MM.1S (cell line): ENCODE data around the gene SH3PXD2A.
A peak's percentile ranks its signal among the peaks of the same experiment; 100 is the strongest.

Experiments used
- DNase-seq: peaks from one replicate; pipeline ENCODE4 v3.0.0-alpha.2; 2015
- H2AFZ ChIP-seq: fragments of 300-600 bp; sonication (generic); 2 replicates; pipeline ENCODE4 v1.6.0; 2016; ENCODE audit warnings: antibody characterized with exemption, low read length
- H3F3A ChIP-seq: fragments of 300-600 bp; sonication (generic); 2 replicates; pipeline ENCODE4 v1.6.1; 2016; ENCODE audit warnings: mild to moderate bottlenecking, antibody characterized with exemption, low read length, moderate library complexity, mixed read lengths; ENCODE audit not compliant: insufficient read depth
- H3K27ac ChIP-seq: fragments of 300-600 bp; sonication (generic); 2 replicates; pipeline ENCODE4 v1.5.1; 2016; ENCODE audit warnings: mild to moderate bottlenecking, low read length
- H3K27me3 ChIP-seq: fragments of 300-600 bp; sonication (generic); replicated peaks from 2 replicates; pipeline ENCODE4 v1.6.0; 2016; ENCODE audit warnings: low read length; ENCODE audit not compliant: insufficient read depth
- H3K36me3 ChIP-seq: fragments of 300-600 bp; sonication (generic); replicated peaks from 2 replicates; pipeline ENCODE4 v1.6.1; 2016; ENCODE audit warnings: mild to moderate bottlenecking, low read length, mixed read lengths; ENCODE audit not compliant: insufficient read depth
- H3K4me1 ChIP-seq: fragments of 300-600 bp; sonication (generic); 2 replicates; pipeline ENCODE4 v1.6.1; 2016; ENCODE audit warnings: low read length, mixed read lengths
- H3K4me2 ChIP-seq: fragments of 300-600 bp; sonication (generic); 2 replicates; pipeline ENCODE4 v1.6.0; 2016; ENCODE audit warnings: low read depth, low read length
- H3K4me3 ChIP-seq: fragments of 300-600 bp; sonication (generic); 2 replicates; pipeline ENCODE4 v1.5.1; 2016; ENCODE audit warnings: low read length, mixed read lengths
- H3K79me2 ChIP-seq: fragments of 300-600 bp; sonication (generic); 2 replicates; pipeline ENCODE4 v1.6.1; 2016; ENCODE audit warnings: mixed run types, low read length, mixed read lengths
- H3K9ac ChIP-seq: fragments of 300-600 bp; sonication (generic); 2 replicates; pipeline ENCODE4 v1.6.1; 2016; ENCODE audit warnings: low read length, mixed read lengths
- H3K9me2 ChIP-seq: fragments of 300-600 bp; sonication (generic); replicated peaks from 2 replicates; pipeline ENCODE4 v1.6.1; 2016; ENCODE audit warnings: mild to moderate bottlenecking, low read length, mixed read lengths; ENCODE audit not compliant: insufficient read depth
- H3K9me3 ChIP-seq: fragments of 300-600 bp; sonication (generic); replicated peaks from 2 replicates; pipeline ENCODE4 v1.6.1; 2016; ENCODE audit warnings: mild to moderate bottlenecking, low read length, mixed read lengths; ENCODE audit not compliant: insufficient read depth
- H4K20me1 ChIP-seq: fragments of 300-600 bp; sonication (generic); 2 replicates; pipeline ENCODE4 v1.6.1; 2016; ENCODE audit warnings: mild to moderate bottlenecking, low read length, moderate library complexity, mixed read lengths; ENCODE audit not compliant: insufficient read depth
- CTCF ChIP-seq: fragments of 300-600 bp; sonication (generic); IDR thresholded peaks from 2 replicates; pipeline ENCODE4 v1.5.1; 2016; ENCODE audit warnings: antibody characterized with exemption, low read length, mixed read lengths
- EZH2 ChIP-seq: fragments of 300-600 bp; sonication (generic); optimal IDR thresholded peaks from 2 replicates; pipeline ENCODE3; 2017; ENCODE audit warnings: low read depth, mild to moderate bottlenecking, antibody characterized with exemption, low read length, mixed read lengths
- EZH2phosphoT487 ChIP-seq: fragments of 300-600 bp; sonication (generic); IDR thresholded peaks from 2 replicates; pipeline ENCODE4 v1.6.1; 2018; ENCODE audit warnings: antibody characterized with exemption, low read length

SH3PXD2A gene

GRCh38 chr10:103759100-103759781 is 96.1 kb downstream of the SH3PXD2A start:
- no peak overlapping the region for H3K27ac ChIP-seq
- peaks cover 35% of the 10 kb centered on the region for H3K4me1 ChIP-seq
- no peaks in the 10 kb centered on the region for H3F3A ChIP-seq
- no peak overlapping the region for H3K9ac ChIP-seq
- H4K20me1 ChIP-seq, result no peaks in the 10 kb centered on the region
- H3K4me3 ChIP-seq, result no peak overlapping the region
- no peak overlapping the region for H3K4me2 ChIP-seq
- no peaks in the 10 kb centered on the region for H3K9me2 ChIP-seq
- H3K27me3 ChIP-seq, result no peaks in the 10 kb centered on the region
- H3K9me3 ChIP-seq, result no peaks in the 10 kb centered on the region
- DNase-seq, result peak; percentile 28
- no peak overlapping the region for H2AFZ ChIP-seq
- TF ChIP-seq EZH2phosphoT487 (no peak), EZH2 (no peak), CTCF (no peak)
- no peaks in the 10 kb centered on the region for H3K36me3 ChIP-seq
- no peaks in the 10 kb centered on the region for H3K79me2 ChIP-seq

GRCh38 chr10:103758294-103758681 is 97.1 kb downstream of the SH3PXD2A start:
- Histone ChIP-seq H3K27ac (peak overlapping the region; percentile 27; the same call in 1 of the 2 replicates), H3K9me2 (no peaks in the 10 kb centered on the region), H3K9ac (no peak overlapping the region), H2AFZ (peak overlapping the region; percentile 4; the same call in 1 of the 2 replicates), H3K4me3 (no peak overlapping the region), H3F3A (no peaks in the 10 kb centered on the region), H3K9me3 (no peaks in the 10 kb centered on the region), H3K27me3 (no peaks in the 10 kb centered on the region), H3K4me1 (peaks cover 28% of the 10 kb centered on the region), H4K20me1 (no peaks in the 10 kb centered on the region), H3K79me2 (no peaks in the 10 kb centered on the region), H3K4me2 (peak overlapping the region; percentile 44; the same call in 1 of the 2 replicates), H3K36me3 (no peaks in the 10 kb centered on the region)
- TF ChIP-seq EZH2 (no peak), CTCF (no peak), EZH2phosphoT487 (no peak)
- DNase-seq, result no peak

- peak; percentile 64 for DNase-seq
- no peaks in the 10 kb centered on the region for H3F3A ChIP-seq
- H3K36me3 ChIP-seq, result no peaks in the 10 kb centered on the region
- H3K27me3 ChIP-seq, result no peaks in the 10 kb centered on the region
- no peaks in the 10 kb centered on the region for H3K9me2 ChIP-seq
- no peak for TF ChIP-seq EZH2phosphoT487
- no peak for TF ChIP-seq CTCF
- no peak for TF ChIP-seq EZH2
- peaks cover 26% of the 10 kb centered on the region for H3K4me1 ChIP-seq
- H3K4me2 ChIP-seq, result peak overlapping the region; percentile 44; the same call in 1 of the 2 replicates
- H3K79me2 ChIP-seq, result no peaks in the 10 kb centered on the region
- H4K20me1 ChIP-seq, result no peaks in the 10 kb centered on the region
- H3K27ac ChIP-seq, result peak overlapping the region; percentile 27; the same call in 1 of the 2 replicates
- no peaks in the 10 kb centered on the region for H3K9me3 ChIP-seq
- H3K4me3 ChIP-seq, result no peak overlapping the region
- H2AFZ ChIP-seq, result peak overlapping the region; percentile 4; the same call in 1 of the 2 replicates
- H3K9ac ChIP-seq, result no peak overlapping the region
Observed at GRCh38 chr10:103757531-103758293, 97.7 kb downstream of the SH3PXD2A start.
